PC-3 (cell line): ENCODE results near the gene WDR6.

ENCODE experiments used
- CTCF ChIP-seq: fragments of 300-600 bp; sonication (generic); conservative IDR thresholded peaks from 2 replicates; pipeline ENCODE4 v1.5.1; 2017; ENCODE audit warnings: antibody characterized with exemption, low read depth, mild to moderate bottlenecking, low read length
- EZH2 ChIP-seq: fragments of 300-600 bp; sonication (generic); IDR thresholded peaks from one replicate; pipeline ENCODE4 v1.6.1; 2017; ENCODE audit warnings: antibody characterized with exemption, mild to moderate bottlenecking, low read length; ENCODE audit not compliant: unreplicated experiment
- EZH2phosphoT487 ChIP-seq: fragments of 300-600 bp; sonication (generic); IDR thresholded peaks from 2 replicates; pipeline ENCODE4 v1.6.1; 2018; ENCODE audit warnings: mild to moderate bottlenecking, antibody characterized with exemption, low read length, borderline replicate concordance

GRCh38 chr3:48960841-48961413 is 46.3 kb upstream of the WDR6 start:
- TF ChIP-seq CTCF (no peak), EZH2 (no peak), EZH2phosphoT487 (no peak)
